Upper lobe of left lung (tissue), 4 donors: ENCODE data around the gene OR4D9.

ENCODE experiments used
- CTCF ChIP-seq, 6 experiments: fragments of 450-650 bp in 4 of 6; fragments of 200-600 bp in 2 of 6; sonication (generic) in 2 of 6; IDR thresholded peaks; one replicate each; pipeline ENCODE4 v1.5.1; 2016 to 2019; ENCODE audit warnings: antibody characterized with exemption in 6 of 6
- POLR2A ChIP-seq, 4 donors: fragments of 450-650 bp; IDR thresholded peaks; one replicate each; pipeline ENCODE4 v1.5.1; 2016 to 2017; ENCODE audit warnings: antibody characterized with exemption in 4 of 4, mild to moderate bottlenecking in 2 of 4

GRCh38 chr11:59479906-59480305 lies 31.4 kb upstream of the OR4D9 start:
- TF ChIP-seq POLR2A (IDR thresholded peaks at IDR 0.05) (no peak), CTCF (IDR thresholded peaks at IDR 0.05) (no peak)
